GM12873 (cell line): ENCODE results near the gene LLCFC1.

Source experiments
- CTCF ChIP-seq: IDR thresholded peaks from 2 replicates; pipeline ENCODE4 v1.5.1; 2012; ENCODE audit warnings: low read depth, mild to moderate bottlenecking, moderate library complexity, low read length, control low read depth; ENCODE audit not compliant: insufficient read depth; ENCODE audit errors: missing control alignments

Gene LLCFC1

GRCh38 chr7:142933092-142933475 is 6.2 kb upstream of the LLCFC1 start:
- TF ChIP-seq CTCF: no peak

DNA sequence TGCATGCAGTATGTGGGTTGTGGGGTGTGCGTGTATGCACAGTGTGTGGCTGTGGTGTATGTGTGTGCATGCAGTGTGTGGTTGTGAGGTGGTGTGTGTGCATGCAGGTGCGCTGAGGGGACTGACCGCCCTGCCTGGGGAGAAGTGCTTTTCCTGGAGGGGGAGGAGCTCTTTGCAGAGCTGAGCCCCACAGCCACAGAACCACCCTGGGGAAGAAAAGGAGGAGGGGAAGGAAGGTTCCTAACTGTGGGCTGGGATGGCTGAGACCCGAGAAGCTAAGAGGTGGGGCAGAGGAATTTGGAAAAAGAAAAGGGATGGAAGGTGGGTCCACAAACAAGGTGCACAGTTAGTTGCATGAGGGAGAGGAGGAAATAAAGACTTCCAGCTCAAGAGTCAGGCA is 5.7 kb upstream of the LLCFC1 start, which contains the start of gene TRPV5:
TSS of gene TRPV5 (minus strand) at position 123 of the 400 bp plus-strand sequence. CDS start 287 bp downstream, outside the sequence.
- no peak for TF ChIP-seq CTCF

- TF ChIP-seq CTCF: no peak
Measured at GRCh38 chr7:142934056-142934455, 5.2 kb upstream of the LLCFC1 start.

DNA sequence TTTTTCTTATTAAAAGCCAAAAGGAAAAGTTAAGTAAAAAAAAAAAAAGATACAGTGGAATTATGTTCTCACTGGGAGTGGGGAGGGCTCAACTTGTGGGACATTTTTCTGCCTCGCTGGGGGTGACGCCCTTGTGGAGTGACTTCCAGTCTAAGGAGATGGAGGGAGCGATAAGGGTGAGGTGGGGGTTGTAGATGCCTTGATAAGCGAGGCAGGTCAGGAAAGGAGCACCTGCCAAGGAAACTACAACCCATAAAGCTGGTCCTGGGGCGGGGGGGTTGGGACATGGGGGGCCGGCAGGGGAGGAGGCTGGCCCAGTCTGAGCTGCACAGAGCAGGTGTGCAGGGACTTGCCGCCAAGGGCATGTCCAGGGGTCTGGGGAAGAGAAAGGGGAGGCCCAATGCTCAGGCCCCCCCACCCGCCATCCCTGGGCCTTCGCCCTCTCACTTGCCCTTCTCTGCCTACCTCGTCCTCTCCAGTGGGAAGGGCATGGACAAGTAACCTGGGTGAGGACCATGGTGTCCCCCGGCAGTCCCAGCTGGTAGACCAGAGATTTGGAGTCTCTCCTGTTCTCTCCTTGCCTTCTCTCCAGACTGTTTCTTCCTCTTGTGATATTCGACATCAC is 3.2 kb upstream of the LLCFC1 start:
- TF ChIP-seq CTCF: no peak

- no peak for TF ChIP-seq CTCF
Measured at GRCh38 chr7:142938611-142939010, 673 bp upstream of the LLCFC1 start.

- TF ChIP-seq CTCF: no peak
Measured at GRCh38 chr7:142940966-142941535, 1.8 kb downstream of the LLCFC1 start.

- TF ChIP-seq CTCF: no peak
Measured at GRCh38 chr7:142941541-142941940, 2.3 kb downstream of the LLCFC1 start.
